GM12878 (cell line): ENCODE measurements around the gene GOLGA6L7.

ENCODE experiments used
- BHLHE40 ChIP-seq, 2 experiments: fragments of 450-650 bp in 1 of 2; IDR thresholded peaks; 2 replicates each; pipeline ENCODE4 v1.6.1; 2011 to 2017; ENCODE audit warnings: low read depth in 2 of 2, borderline replicate concordance in 1 of 2, improper control_type of control experiment in 1 of 2, low read length in 1 of 2, mild to moderate bottlenecking in 1 of 2
- CBFB ChIP-seq: IDR thresholded peaks from 2 replicates; pipeline ENCODE4 v1.6.1; 2016; ENCODE audit warnings: antibody characterized with exemption, low read depth
- CHD4 ChIP-seq: fragments of 200-600 bp; sonication (generic); IDR thresholded peaks from 2 replicates; pipeline ENCODE4 v1.6.1; 2016; ENCODE audit warnings: mild to moderate bottlenecking
- CTCF ChIP-seq, 3 experiments: IDR thresholded peaks in 2 of 3; conservative IDR thresholded peaks in 1 of 3; 2 replicates each; pipeline ENCODE4 v1.5.1; 2011; ENCODE audit warnings: low read depth in 3 of 3, low read length in 3 of 3, mild to moderate bottlenecking in 3 of 3, control low read depth in 2 of 3, moderate library complexity in 2 of 3, inconsistent platforms in 1 of 3, mixed read lengths in 1 of 3; ENCODE audit not compliant: control insufficient read depth in 2 of 3, insufficient read depth in 1 of 3; ENCODE audit errors: extremely low read depth in 1 of 3
- GABPA ChIP-seq: IDR thresholded peaks from 2 replicates; pipeline ENCODE4 v1.6.1; 2014; ENCODE audit warnings: antibody characterized with exemption, low read depth, mild to moderate bottlenecking, inconsistent platforms
- POLR2AphosphoS5 ChIP-seq: IDR thresholded peaks from 2 replicates; pipeline ENCODE4 v1.6.1; 2011; ENCODE audit warnings: mild to moderate bottlenecking, low read length, inconsistent platforms
- RFX5 ChIP-seq: IDR thresholded peaks from 2 replicates; pipeline ENCODE4 v1.6.1; 2011; ENCODE audit warnings: low read depth, low read length, improper control_type of control experiment
- SIN3A ChIP-seq: IDR thresholded peaks from 2 replicates; pipeline ENCODE4 v1.6.1; 2012; ENCODE audit warnings: low read depth, low read length, improper control_type of control experiment

DNA sequence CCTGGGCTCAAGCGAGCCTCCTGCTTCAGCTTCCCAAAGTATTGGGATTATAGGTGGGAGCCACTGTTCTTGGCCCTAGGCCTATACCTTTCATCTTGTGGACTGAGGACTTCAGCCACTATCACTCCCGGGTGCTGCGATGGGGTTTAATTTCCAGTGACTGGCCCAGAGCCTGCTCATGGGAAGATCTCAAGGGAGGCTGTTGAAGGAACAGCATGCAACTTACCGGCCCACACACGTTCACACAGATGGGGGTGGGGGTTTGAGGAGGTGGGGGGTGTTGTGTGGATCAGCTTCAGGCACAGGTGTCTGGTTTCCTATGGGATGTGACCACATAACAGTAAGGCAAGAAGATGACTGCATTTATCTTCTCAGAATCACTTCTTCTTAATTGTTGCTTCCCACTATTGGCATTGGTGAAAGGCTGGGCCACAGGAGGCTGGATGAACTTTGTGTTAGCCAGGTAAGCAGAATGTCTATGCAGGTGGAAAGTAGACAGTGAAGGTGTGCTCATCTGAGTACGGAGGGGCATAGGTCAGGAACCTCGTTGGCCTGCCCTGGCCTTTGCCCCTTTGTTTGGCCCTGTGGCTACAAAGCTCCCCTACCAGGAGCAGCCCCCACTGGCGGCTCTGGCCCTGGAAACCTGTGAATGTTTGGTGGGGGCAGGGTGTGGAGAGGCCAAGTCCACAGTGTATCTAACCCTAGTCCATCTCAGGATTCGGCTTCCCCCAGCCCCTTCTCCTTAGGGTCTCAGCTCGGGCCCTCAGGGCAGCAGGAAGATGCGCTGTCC lies 35.9 kb upstream of the GOLGA6L7 start:
- TF ChIP-seq CHD4 (no peak), CTCF (IDR thresholded peaks at IDR 0.05 in 2 of 3, conservative IDR thresholded peaks at IDR 0.05 in 1 of 3; ENCODE audit: control insufficient read depth in 2 of 3, extremely low read depth in 1 of 3, insufficient read depth in 1 of 3, low read depth in 3 of 3, low read length in 3 of 3) (no peak), SIN3A (no peak), GABPA (no peak), BHLHE40 (IDR thresholded peaks at IDR 0.05; ENCODE audit: borderline replicate concordance in 1 of 2, low read depth in 2 of 2, low read length in 1 of 2) (no peak), RFX5 (no peak), POLR2AphosphoS5 (no peak), CBFB (no peak)
